Umbilical cord (tissue), 2 donors: ENCODE results near the gene CDC42BPB. TPM values are rescaled to one million over a fixed set of nuclear protein-coding genes. Genes with fewer than 3 reads are reported as not detected.

ENCODE experiments used
- DNase-seq: peaks from one replicate; pipeline ENCODE4 v3.0.0-alpha.2; 2015; ENCODE audit warnings: low spot score
- total RNA-seq: library from RNA; depleted of rRNA; stranded (reverse); fragments of >200 nt; gene quantifications from one replicate; pipeline ENCODE4 v1.2.3, GENCODE V29; 2014; ENCODE audit warnings: low replicate concordance; ENCODE audit not compliant: insufficient read depth

CDC42BPB gene
- total RNA-seq, 1 donor from 2014 or later = 99.7 TPM

DNA sequence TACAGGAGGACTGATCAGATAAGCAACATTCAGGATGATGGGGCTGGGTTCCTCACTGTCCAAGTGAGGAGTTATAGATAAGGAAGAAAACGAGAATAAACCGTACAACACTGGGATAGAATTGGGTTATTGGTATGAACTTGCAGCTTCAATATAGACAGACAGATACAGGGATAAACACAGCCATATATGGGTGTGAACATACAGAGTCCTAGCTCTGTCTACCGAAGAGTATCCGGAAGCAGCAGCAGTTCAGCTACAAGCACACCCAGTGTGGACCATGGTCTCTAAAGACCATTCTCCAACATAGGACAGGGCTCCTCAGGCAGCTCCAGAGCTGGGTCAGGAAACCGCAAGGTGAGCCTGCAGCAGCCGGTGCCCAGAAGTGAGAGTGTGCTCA, 40.8 kb downstream of the CDC42BPB start:
- DNase-seq = no peak

- DNase-seq = no peak
Observed at GRCh38 chr14:103016071-103016470, 41.3 kb downstream of the CDC42BPB start.

- DNase-seq = no peak
Observed at GRCh38 chr14:103015426-103015825, 41.9 kb downstream of the CDC42BPB start.

- no peak for DNase-seq
Observed at GRCh38 chr14:103014466-103015228, 42.7 kb downstream of the CDC42BPB start.

GRCh38 chr14:103013028-103013427, 44.3 kb downstream of the CDC42BPB start:
- DNase-seq = no peak

- DNase-seq = no peak
Observed at GRCh38 chr14:103009559-103009958, 47.8 kb downstream of the CDC42BPB start.

GRCh38 chr14:103008768-103009357, 48.5 kb downstream of the CDC42BPB start:
- no peak for DNase-seq

DNA sequence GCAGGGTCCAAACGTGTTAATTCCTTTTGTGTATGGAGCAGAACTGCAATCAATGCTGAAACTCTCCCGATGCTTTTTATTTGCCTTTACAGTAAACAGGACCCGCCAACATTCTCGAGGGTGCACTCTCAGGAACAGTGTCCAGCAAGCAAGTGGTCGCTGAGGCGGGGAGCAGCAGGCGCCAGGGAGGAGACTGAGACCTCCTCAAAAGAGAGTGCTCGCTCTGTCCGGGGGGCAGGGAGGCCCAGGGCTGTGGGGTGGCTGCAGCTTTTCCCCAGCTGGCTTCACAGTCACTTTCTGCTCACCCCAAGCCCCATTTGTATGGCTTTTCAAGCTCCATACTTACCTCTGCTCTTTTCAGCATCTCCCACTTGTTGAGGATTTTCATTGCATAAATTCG, 49.2 kb downstream of the CDC42BPB start:
- no peak for DNase-seq

DNA sequence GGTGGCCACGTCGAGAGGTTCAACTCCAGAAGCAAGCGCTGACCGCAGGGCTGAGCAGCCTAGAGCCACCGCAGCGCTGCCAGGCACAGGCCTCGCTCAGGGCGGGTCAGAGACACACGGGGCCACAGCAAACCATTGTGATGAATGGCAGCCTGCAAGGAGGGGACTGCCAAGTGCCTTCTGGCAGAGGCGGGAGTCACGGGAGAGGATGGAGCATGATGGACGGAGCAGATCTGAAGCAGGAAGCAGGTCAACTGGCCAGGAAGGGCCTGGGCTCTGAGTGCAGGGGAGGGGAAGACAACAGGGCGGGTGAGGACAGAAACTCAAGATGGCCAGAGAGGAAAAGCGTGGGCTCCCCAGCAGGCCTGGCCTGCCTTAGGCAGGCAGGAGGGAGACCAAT, 49.8 kb downstream of the CDC42BPB start:
- no peak for DNase-seq

GRCh38 chr14:103006991-103007520, 50.3 kb downstream of the CDC42BPB start:
- DNase-seq = no peak

DNA sequence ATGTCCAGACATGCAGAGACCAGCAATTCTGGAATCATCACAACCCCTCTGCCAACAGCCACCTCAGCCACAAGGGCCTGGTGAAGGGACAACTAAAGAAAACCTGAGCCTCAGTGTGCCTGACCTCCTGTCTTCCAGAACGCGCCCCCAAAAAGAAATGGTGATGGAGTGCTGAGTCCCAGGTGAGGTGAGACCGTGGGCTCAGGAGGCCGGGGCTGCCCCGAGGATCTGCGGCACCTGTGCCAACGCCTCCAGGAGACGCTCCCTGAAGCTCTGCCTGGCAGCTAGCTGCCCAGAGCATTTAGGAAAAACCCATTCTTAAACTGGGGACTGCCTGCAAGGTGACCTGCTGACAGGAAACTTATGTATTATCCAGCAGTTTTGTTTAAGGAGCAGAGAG, 51.2 kb downstream of the CDC42BPB start:
- DNase-seq = no peak

DNA sequence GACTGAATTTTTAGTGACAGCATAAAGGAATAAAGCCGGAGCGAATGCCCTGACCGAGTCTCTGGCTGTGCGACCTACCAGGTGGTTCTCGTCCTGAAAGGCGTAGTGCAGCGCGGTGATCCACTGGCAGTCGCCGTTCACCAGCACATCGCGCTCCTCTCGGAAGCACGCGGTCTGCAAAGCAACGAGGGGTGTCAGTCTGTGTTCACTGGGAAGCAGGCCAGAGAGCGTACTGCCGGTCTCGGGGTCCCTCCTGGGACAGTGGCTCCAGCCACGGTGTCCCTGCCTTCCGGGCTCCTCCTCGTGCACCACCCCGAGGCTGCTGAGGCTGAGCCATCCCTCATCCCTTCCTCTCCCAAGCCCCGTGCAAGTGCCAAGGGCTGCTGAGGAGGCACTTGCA, 53.5 kb downstream of the CDC42BPB start:
- no peak for DNase-seq

DNA sequence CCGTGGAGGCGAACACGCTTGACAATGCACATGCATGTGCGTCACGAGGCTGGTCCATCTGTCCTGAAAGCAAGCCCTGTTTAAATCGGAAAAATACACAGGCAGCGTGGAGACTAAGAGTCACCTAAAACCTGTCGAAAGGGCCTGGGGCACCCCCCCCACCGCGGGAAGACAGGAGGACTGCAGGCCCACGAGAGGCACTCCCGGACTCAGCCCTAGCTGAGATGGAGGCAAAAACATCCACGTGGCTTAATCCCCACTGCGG, 54.1 kb downstream of the CDC42BPB start:
- no peak for DNase-seq

- no peak for DNase-seq
Observed at GRCh38 chr14:103002578-103003350, 54.6 kb downstream of the CDC42BPB start.

- DNase-seq = no peak
Observed at GRCh38 chr14:103001651-103002396, 55.5 kb downstream of the CDC42BPB start.

GRCh38 chr14:103001226-103001625, 56.1 kb downstream of the CDC42BPB start:
- DNase-seq = no peak

GRCh38 chr14:103000291-103000921, 56.9 kb downstream of the CDC42BPB start:
- peak; percentile 23 for DNase-seq

GRCh38 chr14:102999227-102999895, 58.0 kb downstream of the CDC42BPB start:
- DNase-seq = no peak

DNA sequence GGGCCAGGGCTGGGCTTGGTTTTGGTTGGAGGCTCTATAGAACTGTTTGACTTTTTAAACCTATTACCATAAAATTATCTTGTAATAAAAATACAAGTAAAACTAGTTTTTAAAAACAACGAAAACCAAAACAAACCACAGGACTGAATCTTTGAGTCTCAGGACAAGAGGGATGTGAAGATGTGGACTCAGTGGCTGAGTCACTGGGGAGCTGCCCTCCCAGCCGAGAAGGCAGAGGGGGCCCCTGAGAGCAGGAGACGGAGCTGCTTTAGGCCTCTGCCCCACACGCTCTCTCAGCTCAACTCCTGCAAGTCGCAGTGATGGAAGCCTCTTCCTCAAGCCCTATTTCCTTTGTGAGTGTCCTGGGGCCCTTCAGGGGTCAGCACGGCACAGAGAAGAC, 59.0 kb downstream of the CDC42BPB start:
- peak; percentile 46 for DNase-seq

GRCh38 chr14:102996941-102997340, 60.4 kb downstream of the CDC42BPB start:
- DNase-seq = no peak

GRCh38 chr14:102994689-102995088, 62.7 kb downstream of the CDC42BPB start:
- DNase-seq = no peak
